Glomerular visceral epithelial cell (primary cell): ENCODE data around the gene CDH9.
"Not testable (repeated sequence)": the region's sequence is repeated elsewhere in the genome, so short reads cannot be mapped to it uniquely, and the experiment has no call there.

Source experiments
- DNase-seq: peaks from one replicate; pipeline ENCODE4 v3.0.0-alpha.2; 2016; ENCODE audit errors: extremely low spot score

CDH9 gene

DNA sequence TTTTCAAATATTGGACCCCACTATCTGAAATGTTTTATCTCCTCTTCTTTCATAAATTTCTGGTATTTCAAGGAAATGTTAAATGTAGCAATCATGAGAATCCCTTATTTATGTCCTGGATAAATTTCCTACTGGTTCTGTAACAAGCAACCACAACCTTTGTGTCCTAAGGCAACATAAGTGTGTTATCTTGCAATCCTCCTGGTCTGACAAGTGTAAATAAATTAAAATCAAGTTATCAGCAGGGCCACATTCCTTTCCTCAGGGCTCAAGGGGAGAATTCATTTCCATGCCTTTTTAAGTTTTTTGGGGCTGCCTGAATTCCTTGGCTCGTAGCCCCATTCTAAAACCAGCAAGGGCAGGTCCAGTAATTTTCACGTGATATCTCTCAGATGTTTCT is 83.2 kb downstream of the CDH9 start:
- no peak for DNase-seq

DNA sequence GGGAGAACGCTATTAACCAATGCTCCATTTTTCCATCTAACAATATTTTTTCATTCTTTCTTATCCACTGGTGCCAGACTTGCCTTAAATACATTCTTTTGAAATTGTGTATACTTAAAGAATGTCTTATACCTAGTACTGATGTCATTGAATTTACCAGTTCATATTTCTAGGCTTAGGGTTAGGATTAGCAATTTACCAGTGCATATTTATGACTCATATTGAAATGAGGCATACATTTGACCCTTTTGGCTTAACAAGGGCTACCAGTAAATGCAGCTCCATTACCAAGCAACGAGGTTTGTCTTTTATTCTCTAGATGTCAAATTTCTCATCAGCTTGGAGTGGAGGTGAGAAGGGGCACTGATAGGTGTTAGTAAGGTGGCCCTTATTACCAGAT is 89.5 kb downstream of the CDH9 start:
- no peak for DNase-seq

DNA sequence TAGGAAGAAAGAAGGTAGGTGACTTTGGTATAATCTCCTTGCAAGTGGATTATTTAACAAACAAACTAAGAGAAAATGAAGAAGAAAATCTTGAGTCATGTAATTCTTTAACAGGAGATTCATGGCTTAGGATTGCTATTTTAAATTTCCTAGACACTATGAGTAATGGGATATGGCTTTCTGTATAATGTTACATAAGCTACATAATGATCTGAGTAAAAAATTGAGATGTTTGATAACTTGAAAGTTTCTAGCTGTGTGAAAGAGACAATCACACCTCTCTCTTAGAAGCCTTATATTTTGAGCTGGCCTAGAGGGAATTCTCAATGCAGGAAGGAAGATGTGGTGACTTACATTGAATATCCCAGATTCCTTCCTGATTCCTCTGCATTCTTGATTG is 92.5 kb downstream of the CDH9 start:
- DNase-seq = no peak

DNA sequence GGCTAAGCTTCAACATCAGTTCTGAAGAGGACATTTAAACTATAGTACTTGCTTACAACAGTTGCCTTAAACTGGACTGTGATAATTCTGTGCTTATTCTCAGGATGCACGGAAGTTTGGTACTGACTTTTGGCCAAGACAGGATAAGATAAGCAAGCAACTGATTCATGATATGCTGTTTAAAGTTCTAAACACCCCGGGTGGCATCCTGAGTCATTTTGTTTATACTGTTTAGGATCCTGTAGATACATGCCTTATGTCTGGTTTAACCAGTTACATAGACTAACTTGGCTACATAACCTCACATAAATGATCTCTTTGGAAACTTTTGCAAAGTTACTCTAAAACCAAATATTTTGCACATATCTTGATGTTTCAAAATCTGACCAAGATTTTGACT is 95.9 kb downstream of the CDH9 start:
- no peak for DNase-seq

DNA sequence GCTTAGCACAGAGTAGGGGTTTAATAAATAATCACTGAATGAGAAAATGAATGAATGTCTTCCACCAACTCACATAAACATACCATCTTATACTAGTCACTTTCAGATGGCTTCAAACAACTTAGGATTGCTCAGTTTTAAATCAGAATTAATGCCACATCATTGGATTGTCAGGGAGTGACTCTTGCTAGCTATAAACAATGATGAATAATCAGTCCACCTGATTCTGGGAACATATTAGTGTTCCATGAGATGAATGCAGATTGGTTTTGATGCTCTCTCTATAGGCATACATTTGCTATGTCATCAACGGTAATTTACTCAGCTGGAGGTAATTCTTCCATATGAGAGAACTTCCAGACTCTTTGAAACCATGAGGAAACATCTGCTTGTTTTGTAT is 97.4 kb downstream of the CDH9 start:
- no peak for DNase-seq

DNA sequence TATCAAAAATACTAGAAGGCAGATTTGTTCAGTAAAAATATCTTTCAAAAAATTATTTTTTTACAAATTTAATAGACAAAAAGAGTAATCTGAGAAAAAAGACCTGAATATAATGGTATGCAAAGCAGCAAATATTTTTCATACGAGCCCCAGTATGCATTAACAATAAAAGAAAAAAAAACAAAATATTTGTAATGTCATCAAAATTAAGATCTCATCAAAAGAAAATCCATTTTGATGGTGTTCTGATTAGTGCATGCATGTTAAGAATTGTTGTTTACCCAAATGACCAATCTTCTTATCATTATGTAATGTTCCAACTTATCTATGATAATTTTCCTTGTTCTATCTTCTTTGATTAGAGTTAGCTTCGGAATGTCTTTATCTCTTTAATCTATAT is 106.1 kb downstream of the CDH9 start:
- no peak for DNase-seq

DNA sequence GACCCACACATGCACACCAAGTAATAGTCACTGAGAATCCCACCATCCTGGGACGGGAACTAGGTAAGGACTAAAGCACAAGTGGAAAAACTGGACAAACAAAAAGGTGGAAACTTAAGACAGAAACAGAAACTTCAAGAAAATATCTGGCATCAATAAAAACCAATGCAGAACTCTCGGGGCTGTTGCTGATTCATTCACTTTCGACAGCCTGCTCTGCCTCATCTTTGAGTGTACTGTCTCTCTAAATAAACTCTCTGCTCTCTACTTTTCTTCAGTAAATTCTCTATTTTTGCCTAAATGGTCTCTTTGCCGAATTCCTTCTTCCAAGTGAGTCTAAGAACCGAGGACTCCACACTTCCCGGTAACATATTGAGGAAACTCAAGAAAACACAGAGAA is 116.9 kb downstream of the CDH9 start:
- no peak for DNase-seq

DNA sequence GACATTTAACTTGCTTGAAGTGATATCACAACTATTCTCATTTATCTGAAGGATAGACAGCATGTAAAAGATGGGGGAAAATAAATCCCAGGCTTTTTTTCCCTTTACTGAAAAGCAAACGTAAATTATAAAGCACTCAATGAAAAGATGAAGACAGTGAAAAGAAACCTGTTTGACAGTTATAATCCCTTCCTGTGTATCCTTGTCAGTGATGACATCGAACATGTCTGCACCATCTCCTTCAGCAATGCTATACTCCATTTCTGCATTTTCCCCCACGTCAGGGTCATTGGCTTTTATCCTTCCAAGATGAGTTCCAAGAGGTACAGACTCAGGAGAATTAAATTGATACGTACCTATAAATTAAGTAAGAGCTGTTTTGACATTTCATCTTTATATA is 134.9 kb downstream of the CDH9 start:
- DNase-seq = no peak

DNA sequence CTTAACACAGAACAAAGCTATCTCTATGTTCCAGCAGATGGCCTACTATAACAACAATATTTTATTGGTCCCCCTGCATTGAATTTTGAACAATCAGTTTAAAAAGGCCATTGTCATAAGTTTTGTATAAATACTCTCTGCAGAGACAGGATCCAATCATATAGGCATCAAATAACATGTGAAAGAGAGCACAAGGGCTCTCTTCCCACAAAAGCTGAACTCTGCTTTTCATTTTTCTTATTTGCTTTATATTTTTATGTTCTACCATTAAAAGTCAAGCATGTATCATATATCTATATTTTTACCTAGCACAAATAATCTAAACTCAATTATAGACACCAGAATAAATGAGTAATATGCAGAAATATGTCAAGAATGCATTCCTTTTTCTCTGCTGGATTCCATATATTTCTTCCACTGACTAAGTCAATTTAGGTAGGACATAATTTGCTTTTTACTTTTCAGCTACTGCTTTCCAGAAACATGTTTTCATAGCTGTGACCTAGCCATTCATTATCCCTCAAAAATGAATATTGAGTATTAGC is 143.6 kb downstream of the CDH9 start:
- peak; percentile 12 for DNase-seq

DNA sequence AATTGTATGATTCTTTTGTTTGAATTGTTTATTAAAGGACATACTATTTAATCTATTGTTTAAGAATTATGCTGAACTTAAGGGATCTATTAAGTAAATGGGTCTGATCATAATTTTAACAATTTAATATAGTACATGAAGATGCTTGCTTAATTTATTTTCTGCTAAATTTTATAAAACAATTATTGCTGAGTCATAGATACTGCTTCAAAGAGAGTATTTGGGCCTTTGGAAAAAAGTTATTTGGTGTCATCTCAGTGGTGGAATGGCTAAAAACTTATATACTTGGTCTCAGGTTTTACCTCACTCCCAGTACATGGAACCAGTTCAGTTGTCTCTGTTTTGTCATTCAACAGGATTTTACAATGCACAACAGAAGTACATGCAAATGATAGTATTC is 145.3 kb downstream of the CDH9 start:
- DNase-seq = no peak

DNA sequence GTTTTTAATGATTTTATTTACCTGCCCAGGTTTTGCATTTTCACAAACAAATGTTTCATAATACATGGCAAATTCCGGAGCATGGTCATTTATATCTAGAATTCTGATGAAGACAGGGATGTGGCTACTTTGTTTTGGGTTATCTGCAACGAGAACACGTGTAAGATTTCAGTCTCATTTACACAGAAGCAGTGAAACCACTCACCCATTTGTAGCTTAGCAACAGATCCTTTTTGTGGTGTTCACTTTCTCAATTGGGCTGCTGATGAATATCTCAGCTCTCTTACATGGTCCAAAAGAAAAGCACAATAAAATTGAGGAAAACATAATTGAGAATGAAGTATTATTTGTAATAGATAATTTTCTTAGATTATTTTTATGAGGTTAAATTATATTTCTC is 148.6 kb downstream of the CDH9 start:
- no peak for DNase-seq

DNA sequence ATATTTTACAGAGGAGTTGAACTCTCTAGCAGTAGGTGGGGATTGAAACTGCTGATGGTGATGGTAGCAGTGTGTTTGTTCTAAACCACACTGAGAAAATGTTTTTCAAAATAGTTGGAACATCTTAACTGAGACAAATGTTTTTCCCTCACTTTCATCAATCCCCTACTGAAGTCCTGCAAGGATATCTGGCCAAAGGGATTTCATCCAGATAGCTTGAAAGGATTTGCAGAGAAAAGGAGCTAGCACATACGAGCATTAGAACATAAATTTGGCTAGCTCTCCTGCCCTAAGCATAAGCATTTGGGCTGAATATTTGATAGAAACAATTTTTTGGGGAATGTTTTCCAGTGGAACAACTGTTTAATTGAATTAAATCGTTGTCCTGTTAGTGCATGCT is 153.9 kb downstream of the CDH9 start:
- no peak for DNase-seq

DNA sequence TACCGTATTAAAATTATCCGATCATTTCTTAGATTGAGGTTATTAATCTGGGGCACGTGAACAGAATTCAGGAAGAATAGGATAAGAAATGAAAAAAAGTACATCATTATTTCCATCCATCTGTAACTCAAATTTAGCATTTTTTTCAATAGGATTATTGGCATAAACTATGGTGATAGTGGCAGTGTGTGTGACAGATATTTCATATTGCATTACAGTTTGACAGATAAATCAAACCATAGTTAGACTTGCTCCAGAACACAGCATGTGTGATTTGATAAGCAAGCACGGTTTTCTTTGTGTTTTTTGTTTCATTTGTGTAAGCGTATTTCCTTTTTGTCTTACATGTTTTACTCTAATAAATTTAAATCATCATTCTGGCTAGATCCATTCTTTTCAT is 155.0 kb downstream of the CDH9 start:
- no peak for DNase-seq

DNA sequence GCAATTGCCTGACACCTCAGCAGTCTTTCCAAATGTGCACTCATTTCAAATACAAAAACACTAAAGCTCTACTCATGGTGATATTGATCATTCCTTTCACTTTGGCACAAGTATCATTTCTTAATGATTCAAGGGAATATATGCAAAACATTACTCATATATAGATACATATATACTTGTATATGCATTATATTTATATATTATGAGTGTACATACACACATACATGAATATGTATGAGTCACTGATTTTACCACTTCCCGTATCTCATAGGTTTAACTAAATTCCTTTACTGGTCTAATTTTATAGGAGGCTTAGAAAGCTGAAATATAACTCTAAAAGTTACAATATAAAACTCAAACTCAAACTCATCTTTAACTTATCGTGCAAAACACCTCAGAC is 156.5 kb downstream of the CDH9 start:
- no peak for DNase-seq

DNA sequence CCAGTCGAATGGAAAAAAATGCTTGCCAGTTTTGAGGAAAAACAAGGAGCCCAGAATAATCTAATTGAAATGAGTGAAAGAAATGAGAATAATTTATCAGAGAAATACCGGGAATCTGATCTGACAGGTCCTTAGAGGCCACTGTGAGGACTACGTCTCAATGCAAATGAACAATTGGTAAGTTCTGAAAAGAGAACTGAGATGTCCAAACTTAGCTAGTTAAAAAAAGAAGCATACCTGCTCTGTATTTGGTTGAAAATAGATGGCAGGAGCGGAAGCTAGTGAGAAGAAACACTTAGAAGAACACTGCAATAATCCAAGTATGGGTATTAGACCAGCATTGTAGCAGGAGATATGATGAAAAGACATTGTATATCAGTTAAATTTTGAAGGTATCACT is 161.2 kb downstream of the CDH9 start:
- no peak for DNase-seq

DNA sequence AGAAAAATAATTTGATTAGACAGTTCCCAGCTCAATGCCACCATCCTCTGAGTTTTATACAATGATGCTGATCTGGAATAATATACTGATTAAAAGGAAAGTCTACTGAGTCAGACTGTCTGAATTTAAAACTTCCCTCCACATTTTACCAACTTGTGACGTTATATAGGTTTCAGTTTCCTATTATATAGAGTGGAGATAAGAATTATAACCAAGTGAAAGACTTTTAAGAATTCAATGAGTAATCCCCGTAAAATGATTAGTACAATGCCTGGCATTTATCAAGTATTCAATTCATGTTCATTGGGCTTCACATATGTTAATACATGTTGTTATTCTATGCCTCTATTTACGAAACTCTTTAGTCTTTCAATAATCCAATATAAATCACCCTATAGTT is 166.0 kb downstream of the CDH9 start:
- no peak for DNase-seq

DNA sequence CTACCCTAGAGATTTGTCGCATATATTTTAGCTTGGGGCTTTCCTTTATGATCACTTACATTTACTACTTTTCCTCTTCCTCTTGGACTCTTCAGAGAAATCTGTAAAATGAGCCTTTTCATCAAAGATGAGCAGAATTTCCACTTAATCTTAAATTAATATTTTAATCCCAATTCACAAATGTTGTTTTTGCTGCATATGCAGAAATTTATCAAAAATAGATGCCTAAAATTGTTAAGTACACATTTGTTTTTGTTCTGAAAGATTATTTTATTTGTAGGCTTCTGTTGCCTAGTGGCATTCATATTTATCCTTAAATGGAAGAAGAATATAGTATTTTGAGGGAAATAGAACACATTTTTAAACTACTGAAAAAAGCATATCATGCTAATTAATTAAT is 168.6 kb downstream of the CDH9 start:
- no peak for DNase-seq

DNA sequence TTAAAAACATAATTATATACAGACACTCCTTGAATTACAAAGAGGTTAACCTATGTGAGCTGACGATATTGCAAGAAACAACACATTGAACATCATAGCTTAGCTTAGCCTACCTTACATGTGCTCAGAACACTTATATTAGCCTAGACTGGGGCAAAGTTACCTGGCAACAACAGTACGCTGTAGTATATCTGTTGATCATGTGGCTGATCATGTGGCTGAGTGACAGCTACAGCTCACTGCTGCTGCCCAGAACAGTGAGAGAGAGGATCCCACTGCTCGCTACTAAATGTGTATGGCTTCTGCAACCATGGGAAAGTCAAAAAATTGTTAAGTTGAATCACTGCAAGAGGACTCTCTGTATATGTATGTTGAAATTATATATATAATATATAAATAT is 169.9 kb downstream of the CDH9 start:
- DNase-seq = no peak

DNA sequence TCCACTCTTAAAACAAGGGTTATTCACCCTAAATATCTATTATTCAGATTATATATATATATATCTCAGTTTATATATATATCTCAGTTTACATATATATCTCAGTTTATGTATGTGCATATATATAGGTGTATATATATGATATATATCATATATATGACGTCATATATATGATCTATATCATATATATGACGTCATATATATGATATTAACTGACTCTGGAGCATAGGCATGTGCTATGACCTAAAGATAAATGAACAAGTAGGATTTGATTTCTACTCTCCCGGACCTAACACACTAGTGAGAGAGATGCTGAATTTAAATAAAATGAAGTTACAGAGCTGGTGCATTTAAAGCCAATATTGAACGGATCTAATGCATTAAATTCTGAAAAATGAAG is 174.3 kb downstream of the CDH9 start:
- no peak for DNase-seq

DNA sequence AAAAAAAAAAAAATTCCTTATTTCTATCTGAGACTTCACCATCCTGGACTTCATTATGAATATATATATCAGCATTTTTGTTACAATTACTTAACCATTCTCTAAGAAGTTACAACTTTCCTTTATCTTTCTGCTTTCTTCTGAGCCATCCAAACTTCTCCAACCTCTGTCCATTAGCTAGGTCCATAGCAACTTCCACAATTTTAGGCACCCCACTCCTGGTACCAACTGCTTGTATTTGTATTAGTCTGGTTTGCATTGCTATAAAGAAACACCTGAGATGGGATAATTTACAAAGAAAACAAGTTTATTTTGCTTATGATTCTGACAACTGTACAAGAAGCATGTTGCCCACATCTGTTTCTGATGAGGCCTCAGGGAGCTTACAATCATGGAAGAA is 182.1 kb downstream of the CDH9 start:
- DNase-seq = no peak

DNA sequence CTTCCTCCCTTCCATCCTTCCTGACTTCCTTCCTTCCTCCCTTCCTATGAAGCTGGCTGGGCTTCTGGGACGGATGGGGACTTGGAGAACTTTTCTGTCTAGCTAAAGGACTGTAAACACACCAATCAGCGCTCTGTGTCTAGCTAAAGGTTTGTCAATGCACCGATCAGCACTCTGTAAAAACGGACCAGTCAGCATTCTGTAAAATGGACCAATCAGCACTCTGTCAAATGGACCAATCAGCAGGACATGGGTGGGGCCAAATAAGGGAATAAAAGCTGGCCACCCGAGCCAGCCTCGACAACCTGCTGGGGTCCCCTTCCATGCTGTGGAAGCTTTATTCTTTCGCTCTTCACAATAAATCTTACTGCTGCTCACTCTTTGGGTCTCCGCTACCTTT is 185.9 kb downstream of the CDH9 start:
- not testable (repeated sequence) for DNase-seq

DNA sequence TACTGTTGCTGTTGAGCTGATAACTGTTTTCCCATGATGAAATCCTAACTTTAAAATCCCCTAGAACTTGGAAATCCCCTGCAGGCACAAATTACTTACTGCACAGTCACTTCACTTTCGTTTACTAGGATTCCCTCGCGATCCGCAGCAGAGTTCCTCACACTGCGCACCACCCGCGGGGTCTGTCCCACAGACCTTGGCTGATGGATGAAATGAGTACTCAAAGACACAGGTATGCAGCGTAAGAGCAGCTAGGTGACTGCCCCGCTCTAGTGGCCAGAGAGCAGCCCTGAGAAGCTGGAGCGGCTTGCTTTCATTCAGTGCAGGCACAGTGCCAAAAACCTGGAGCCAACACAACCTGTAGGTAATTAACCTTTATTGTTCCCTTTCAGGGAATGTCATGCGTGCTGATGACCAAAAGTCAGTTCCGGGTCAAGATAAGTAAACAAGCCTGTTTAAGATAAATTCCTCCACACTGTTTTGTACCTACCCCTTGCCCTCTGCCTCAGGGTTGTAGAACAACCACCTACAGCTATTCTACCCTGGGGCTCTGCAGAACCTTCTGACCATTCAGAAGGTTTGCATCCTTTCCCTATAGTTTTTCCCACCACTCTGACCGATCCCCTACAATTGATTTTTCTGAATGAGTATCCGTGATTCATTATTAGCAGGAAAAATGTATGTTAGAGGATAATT is 191.2 kb downstream of the CDH9 start:
- no peak for DNase-seq

DNA sequence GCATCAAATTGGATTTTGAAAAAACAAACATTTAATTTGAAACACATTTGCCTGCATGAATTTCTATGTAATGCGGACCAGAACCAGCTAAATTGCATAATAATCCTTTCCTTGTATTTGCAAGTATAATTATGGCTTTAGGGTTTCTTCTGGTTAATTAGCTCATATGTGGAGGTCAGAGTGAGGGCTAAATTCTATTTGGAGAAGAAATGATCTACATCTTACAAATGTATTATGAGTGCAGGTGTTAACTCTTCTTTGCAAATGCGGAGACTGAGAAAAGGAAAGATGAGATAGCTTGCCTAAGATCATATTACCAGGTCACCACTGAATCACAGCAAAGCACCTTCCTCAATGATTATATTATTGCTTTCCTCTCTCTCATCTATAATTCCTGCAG is 194.7 kb downstream of the CDH9 start:
- DNase-seq = no peak

DNA sequence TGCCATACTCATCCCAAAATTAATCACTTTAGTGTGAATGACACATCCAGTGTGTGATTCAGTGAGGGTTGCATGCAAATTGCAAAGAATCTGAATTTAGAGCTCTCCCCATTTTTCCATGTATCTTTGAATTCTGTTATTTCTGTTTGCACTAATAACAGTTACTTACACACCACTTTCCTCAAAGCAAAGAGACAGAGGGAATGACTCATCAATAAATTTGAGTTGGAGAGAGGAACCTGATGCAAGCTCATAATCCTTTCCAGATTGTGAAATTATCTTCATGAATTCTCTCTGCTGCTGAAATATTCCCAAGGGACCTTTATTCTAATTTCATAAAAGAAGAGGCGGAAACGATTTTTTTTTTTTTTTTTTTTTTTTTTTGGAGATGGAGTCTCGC is 204.8 kb downstream of the CDH9 start:
- DNase-seq = no peak
